Measurements from ENCODE around the gene MISFA. TPM values are rescaled to one million over a fixed set of nuclear protein-coding genes. Genes with fewer than 3 reads are reported as not detected.
A peak's percentile ranks its signal among the peaks of the same experiment; 100 is the strongest.

MISFA gene
- total and polyA plus RNA-seq, 2 experiments from 2014 or later, result 5.1 TPM; not detected in 1

DNA sequence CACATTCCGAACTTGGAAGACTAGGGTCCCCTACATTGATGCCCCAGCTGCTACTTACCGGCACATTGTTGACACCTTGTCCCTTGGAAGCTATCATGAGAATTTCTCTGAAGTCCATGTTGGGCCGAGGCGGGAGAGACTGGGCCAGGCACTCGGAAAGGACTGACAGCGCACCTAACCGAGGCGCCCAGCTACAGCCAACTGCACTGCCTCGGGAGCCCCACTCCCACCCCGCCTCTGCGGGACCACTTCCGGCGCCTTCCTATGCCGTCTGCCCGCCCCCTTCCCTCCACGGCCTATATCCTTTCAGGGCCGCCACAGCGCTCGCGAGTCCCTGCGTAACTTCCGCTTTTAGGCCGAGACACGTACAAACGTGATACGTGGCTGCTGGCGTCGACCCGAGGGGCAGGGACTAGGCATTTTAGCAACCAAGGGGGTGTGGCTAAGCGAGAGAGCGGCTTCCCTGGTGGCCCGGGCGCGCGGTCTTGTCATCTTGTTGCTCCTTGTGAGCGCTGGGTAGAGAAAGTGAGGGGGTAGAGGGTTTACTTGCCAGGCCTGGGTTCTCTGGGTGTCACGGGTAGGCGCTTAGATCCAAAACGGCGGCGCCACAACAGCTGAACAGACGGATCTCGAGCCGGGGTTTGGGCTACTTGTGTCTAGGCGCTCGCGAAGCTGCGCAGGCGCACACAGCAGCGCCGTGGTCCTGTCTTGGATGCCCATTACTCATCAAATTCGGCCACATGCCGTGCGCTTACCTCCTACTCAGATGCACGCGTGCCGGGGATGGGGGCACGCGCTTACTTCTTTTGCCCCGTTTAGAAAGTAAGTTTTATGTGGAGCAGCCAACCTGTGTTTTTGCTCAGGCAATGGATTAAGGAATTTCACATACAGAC, 34.8 kb downstream of the MISFA start, which contains the start of gene SPTY2D1:
Gene SPTY2D1 (minus strand): TSS at position 203 of the 893 bp plus-strand sequence. CDS start 85 bp downstream, at position 118.
- H3K36me3 ChIP-seq (ENCODE audit: insufficient read depth), result no peaks in the 10 kb centered on the region
- TF ChIP-seq, protein P1, sequence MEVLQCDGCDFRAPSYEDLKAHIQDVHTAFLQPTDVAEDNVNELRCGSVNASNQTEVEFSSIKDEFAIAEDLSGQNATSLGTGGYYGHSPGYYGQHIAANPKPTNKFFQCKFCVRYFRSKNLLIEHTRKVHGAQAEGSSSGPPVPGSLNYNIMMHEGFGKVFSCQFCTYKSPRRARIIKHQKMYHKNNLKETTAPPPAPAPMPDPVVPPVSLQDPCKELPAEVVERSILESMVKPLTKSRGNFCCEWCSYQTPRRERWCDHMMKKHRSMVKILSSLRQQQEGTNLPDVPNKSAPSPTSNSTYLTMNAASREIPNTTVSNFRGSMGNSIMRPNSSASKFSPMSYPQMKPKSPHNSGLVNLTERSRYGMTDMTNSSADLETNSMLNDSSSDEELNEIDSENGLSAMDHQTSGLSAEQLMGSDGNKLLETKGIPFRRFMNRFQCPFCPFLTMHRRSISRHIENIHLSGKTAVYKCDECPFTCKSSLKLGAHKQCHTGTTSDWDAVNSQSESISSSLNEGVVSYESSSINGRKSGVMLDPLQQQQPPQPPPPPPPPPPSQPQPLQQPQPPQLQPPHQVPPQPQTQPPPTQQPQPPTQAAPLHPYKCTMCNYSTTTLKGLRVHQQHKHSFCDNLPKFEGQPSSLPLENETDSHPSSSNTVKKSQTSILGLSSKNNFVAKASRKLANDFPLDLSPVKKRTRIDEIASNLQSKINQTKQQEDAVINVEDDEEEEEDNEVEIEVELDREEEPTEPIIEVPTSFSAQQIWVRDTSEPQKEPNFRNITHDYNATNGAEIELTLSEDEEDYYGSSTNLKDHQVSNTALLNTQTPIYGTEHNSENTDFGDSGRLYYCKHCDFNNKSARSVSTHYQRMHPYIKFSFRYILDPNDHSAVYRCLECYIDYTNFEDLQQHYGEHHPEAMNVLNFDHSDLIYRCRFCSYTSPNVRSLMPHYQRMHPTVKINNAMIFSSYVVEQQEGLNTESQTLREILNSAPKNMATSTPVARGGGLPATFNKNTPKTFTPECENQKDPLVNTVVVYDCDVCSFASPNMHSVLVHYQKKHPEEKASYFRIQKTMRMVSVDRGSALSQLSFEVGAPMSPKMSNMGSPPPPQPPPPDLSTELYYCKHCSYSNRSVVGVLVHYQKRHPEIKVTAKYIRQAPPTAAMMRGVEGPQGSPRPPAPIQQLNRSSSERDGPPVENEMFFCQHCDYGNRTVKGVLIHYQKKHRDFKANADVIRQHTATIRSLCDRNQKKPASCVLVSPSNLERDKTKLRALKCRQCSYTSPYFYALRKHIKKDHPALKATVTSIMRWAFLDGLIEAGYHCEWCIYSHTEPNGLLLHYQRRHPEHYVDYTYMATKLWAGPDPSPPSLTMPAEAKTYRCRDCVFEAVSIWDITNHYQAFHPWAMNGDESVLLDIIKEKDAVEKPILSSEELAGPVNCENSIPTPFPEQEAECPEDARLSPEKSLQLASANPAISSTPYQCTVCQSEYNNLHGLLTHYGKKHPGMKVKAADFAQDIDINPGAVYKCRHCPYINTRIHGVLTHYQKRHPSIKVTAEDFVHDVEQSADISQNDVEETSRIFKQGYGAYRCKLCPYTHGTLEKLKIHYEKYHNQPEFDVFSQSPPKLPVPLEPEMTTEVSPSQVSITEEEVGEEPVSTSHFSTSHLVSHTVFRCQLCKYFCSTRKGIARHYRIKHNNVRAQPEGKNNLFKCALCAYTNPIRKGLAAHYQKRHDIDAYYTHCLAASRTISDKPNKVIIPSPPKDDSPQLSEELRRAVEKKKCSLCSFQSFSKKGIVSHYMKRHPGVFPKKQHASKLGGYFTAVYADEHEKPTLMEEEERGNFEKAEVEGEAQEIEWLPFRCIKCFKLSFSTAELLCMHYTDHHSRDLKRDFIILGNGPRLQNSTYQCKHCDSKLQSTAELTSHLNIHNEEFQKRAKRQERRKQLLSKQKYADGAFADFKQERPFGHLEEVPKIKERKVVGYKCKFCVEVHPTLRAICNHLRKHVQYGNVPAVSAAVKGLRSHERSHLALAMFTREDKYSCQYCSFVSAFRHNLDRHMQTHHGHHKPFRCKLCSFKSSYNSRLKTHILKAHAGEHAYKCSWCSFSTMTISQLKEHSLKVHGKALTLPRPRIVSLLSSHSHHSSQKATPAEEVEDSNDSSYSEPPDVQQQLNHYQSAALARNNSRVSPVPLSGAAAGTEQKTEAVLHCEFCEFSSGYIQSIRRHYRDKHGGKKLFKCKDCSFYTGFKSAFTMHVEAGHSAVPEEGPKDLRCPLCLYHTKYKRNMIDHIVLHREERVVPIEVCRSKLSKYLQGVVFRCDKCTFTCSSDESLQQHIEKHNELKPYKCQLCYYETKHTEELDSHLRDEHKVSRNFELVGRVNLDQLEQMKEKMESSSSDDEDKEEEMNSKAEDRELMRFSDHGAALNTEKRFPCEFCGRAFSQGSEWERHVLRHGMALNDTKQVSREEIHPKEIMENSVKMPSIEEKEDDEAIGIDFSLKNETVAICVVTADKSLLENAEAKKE (CRISPR knock-in tag; IDR thresholded peaks at IDR 0.05), result no peak
- TF ChIP-seq POLR2AphosphoS5 (IDR thresholded peaks at IDR 0.05; ENCODE audit: low read depth), result peak; percentile 98
- TF ChIP-seq ZNF114 (CRISPR knock-in tag; IDR thresholded peaks at IDR 0.05), result no peak
- TF ChIP-seq CREB1 (CRISPR knock-in tag; IDR thresholded peaks at IDR 0.05; ENCODE audit: low read depth), result peak; percentile 98
- TF ChIP-seq NANOG (IDR thresholded peaks at IDR 0.05; ENCODE audit: borderline replicate concordance), result no peak
- TF ChIP-seq EZH2 (IDR thresholded peaks at IDR 0.05; ENCODE audit: low read depth, unreplicated experiment), result no peak
- TF ChIP-seq, protein P2, sequence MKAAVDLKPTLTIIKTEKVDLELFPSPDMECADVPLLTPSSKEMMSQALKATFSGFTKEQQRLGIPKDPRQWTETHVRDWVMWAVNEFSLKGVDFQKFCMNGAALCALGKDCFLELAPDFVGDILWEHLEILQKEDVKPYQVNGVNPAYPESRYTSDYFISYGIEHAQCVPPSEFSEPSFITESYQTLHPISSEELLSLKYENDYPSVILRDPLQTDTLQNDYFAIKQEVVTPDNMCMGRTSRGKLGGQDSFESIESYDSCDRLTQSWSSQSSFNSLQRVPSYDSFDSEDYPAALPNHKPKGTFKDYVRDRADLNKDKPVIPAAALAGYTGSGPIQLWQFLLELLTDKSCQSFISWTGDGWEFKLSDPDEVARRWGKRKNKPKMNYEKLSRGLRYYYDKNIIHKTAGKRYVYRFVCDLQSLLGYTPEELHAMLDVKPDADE (IDR thresholded peaks at IDR 0.05), result peak; percentile 75

More for the DNA sequence above, 34.8 kb downstream of the MISFA start, which contains the start of gene SPTY2D1:
- Histone ChIP-seq H2AFZ (peak within 1 kb of the TSS; percentile 90), H3K79me2 (replicated peaks; ENCODE audit: insufficient read depth) (peaks cover 47% of the 10 kb centered on the region), H3K9me2 (ENCODE audit: insufficient read depth) (no peaks in the 10 kb centered on the region), H3K4me2 (peak within 1 kb of the TSS; percentile 98), H4K20me1 (replicated peaks; ENCODE audit: insufficient read depth) (peaks cover 3% of the 10 kb centered on the region; the same call in 1 of the 2 replicates), H3K4me3 (peak within 1 kb of the TSS; percentile 96), H3K27me3 (ENCODE audit: insufficient read depth) (no peaks in the 10 kb centered on the region), H3K27ac (ENCODE audit: low read depth) (peak within 1 kb of the TSS; percentile 93), H3F3A (replicated peaks; ENCODE audit: low read depth) (no peaks in the 10 kb centered on the region), H3K4me1 (ENCODE audit: insufficient read depth) (peaks cover 13% of the 10 kb centered on the region)
- DNase-seq (ENCODE audit: low spot score), result peak; percentile 100
- Mint-ChIP-seq H3K27ac (peak within 1 kb of the TSS; percentile 100), H3K36me3 (ENCODE audit: low read depth) (no peaks in the 10 kb centered on the region), H3K4me1 (peaks cover 9% of the 10 kb centered on the region; the same call in 2 of the 3 replicates), H3K27me3 (ENCODE audit: insufficient read depth, low read depth, poor library complexity) (peaks cover 11% of the 10 kb centered on the region), H3K4me3 (peak within 1 kb of the TSS; percentile 99), H3K9me3 (peaks cover 2% of the 10 kb centered on the region; the same call in 1 of the 3 replicates)
- peak; percentile 98 for ATAC-seq
